Activated T-helper 9 cell treated with anti-CD3 and anti-CD28 coated beads, Interleukin-2, amount 50 U/mL, for 16 hours (primary cell): ENCODE results near the gene GBX1.

Source experiments
- DNase-seq: peaks from one replicate; pipeline ENCODE4 v3.0.0-alpha.2; 2020; ENCODE audit warnings: low read depth

The GBX1 gene

GRCh38 chr7:151126491-151127137 is 40.9 kb downstream of the GBX1 start:
- DNase-seq = no peak

DNA sequence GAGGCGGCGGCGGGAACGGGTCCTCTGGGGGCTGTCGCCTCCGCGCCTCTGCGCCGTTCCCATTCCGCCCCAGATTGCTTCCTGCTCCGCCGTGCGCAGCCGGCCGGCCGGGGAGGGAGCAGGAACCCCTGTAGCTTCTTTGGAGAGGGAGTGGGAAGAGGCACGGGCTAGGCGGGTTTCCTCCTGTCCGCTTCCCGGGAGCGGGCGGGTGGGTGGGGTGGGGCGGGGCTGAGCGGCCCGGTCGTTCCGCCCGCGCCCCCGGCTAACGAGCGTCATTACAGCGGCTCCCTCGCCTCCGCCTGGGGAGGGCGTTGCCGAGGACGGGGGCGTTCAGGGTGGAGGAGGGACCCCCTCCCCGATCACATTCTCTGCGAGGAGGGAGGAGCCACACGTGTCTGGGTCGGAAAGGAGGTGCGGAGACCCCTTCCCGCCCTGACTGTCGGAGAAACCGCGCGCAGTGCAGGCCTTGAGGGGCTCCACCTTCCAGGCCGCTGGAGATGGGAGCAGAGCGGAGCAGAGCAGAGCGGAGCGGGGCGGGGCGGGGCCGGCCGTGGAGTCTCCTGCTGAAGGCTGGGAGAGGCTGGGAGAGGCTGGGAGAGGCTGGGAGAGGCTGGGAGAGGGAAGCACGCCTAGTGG is 41.5 kb downstream of the GBX1 start:
- DNase-seq = no peak

DNA sequence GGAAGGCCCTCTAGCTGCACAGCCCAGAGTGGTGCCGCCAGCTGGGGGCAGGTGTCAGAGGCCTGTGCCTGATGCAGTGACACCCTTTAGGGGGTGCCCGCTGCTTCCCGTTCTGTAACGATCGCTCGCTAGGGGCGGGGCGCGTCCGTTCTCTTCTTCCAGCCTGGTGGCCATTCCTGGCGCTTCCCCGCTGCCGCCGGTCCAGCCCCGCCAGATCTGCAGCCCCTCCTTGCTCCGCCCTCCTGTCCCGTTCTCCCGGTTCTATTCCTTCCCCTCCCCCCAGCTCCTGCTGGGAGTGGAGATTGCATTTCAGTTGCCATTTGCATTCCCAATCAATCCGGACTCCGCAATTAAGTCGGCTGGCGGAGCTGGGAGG is 42.0 kb downstream of the GBX1 start:
- no peak for DNase-seq

DNA sequence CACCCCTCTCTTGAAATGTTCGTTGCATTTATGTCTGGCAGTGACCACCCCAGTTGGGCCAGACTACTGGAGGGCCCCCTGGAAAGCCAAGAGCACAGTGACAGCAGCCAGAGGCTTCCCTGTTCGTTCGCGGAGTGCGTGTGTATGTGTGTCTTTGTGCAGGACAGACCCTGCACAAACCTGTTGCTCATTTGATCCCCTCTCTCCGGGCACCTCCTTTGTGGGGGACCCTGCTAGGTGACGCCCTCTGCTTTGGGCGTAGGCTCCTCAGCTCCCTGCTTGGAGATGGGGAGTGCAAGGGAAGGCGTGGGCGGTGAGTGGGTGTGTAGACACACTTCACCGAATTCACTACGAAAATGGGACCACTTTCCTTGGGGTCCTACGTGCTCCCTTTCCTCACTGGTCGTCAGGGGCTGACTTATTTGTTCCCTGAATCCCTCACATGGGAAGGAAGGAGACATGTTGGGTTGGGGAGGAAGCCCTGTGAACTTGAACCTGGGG is 42.5 kb downstream of the GBX1 start:
- DNase-seq = no peak

DNA sequence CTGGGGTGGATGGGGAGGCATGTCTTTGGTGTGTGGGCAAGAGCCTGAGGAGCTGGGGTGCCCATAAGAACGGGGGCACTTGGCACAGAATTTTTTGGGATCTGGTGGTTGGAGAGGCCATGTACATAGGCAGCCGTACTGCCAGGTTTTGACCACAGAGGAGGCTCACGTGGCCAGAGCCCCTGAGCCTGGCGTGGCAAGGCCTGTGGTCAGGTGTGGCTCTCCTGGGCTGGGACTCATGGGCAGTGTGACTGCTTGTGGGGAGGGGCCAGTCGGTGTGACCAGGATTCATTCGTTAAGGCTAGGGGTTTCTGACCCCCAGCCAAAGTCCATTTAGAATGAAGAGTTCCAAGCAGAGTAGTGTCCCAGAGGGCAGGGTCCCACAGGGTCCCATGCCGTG is 43.0 kb downstream of the GBX1 start:
- no peak for DNase-seq

GRCh38 chr7:151123822-151124464 is 43.6 kb downstream of the GBX1 start:
- peak; percentile 70 for DNase-seq

DNA sequence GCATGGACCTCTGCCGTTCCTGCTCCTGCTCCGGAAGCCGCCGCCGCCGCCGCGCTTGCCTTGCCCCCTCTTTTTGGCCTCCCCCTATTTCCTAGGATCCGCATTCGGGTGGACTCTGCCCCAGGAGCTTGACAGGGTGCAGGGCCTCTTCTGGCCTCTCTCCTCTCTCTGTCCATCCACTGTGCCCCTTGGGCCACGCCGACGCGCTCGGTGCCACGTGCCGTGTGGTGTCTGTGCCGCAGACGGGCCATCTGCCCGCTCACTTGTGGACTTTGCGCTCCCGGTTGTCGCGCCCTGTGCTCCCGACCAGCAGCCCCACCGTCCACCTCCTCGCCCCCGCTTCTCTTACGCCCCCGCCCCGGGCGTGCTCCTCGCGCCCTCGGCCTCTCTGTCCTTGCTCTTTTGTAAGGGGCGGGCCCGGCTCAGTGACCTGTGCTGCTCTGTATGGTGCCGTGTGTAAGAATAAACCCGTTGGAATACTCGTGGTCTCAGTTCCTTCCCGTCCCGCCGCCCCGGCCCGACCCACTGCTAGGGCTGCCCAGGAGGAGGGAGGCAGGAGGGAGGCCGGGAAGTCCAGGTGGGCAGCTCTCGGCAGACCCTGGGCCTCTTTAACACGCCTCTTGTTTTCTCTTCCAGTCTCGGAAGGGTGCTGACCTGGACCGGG is 44.2 kb downstream of the GBX1 start:
- DNase-seq = no peak

- DNase-seq = no peak
Measured at GRCh38 chr7:151122796-151123157, 44.7 kb downstream of the GBX1 start.

DNA sequence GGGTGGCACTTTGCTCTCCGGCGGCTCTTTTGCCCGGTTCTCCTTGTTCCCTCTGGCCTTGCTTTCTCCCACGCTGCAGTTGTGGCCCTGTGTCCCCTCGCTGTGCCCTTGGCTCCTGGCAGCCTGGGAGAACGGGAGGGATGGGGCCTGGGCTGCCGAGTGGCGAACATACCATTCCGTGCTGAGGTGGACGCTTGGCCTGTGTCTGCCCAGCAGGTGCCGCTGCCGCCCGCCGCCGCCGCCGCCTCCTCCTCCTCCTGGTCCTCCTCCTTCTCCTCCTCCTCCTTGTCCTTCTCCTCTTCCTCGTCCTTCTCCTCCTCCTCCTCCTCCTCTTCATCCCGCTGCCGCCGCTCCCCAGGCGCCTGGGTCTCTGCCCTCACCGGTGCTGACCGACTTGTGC is 45.2 kb downstream of the GBX1 start:
- DNase-seq = no peak

- no peak for DNase-seq
Measured at GRCh38 chr7:151121380-151122170, 45.9 kb downstream of the GBX1 start.

- no peak for DNase-seq
Measured at GRCh38 chr7:151120896-151121295, 46.6 kb downstream of the GBX1 start.

GRCh38 chr7:151119902-151120301 is 47.6 kb downstream of the GBX1 start:
- no peak for DNase-seq

GRCh38 chr7:151119055-151119415 is 48.5 kb downstream of the GBX1 start:
- DNase-seq = no peak

- no peak for DNase-seq
Measured at GRCh38 chr7:151118108-151119054, 49.1 kb downstream of the GBX1 start.

DNA sequence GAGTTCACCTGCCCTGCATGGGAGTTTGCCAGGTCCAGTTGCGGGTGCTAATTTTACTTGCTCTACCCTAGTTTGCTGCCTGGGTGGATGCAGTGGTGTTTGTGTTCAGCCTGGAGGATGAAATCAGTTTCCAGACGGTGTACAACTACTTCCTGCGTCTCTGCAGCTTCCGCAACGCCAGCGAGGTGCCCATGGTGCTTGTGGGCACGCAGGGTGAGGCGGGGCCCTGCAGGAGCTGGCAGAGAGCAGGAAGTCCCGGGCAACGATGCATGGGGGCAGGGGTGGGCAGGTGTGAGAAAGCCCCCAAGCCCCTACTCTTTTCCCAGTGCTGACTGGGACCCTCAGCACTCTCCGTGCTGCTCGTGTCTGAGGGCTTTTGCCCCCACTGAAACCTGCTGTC is 49.9 kb downstream of the GBX1 start:
- DNase-seq = peak; percentile 11

GRCh38 chr7:151116603-151117440 is 50.7 kb downstream of the GBX1 start:
- DNase-seq = no peak

- DNase-seq = no peak
Measured at GRCh38 chr7:151115836-151116418, 51.6 kb downstream of the GBX1 start.

DNA sequence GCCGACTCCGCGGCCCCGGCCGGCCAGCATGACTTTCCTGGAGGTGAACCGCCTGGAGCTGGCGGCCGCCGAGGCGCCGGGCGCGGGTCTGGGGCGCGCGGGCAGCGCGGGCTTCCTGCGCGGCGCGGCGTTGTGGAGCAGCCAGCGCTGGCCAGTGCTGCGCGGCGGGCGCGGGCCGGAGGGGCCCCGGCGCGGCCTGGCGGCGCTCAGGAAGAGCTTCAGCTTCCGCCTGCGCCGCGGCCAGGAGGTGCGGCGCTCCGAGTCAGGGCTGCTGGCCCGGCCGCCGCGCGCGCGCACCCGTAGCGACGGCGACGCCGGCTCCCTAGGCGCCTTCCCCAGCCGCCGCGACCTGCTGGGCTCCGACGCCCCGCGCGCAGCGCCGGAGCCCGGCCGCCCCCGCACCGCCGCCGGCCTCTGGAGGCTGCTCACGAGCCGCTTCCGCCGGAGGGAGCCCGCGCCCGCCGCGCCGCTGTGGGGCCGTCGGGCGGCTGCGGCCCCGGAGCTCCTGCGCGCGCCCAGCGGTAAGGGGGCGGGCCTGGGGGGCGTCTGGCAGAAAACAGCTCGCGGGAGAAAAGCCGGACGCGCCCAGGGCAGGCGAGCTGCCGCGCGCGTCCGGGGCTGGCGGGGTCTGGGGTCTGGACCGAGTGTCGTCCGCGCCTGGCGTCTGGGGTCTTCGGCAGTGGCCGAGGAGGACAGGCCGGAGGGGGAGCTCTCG is 52.2 kb downstream of the GBX1 start:
- no peak for DNase-seq
